Kidney glomerular epithelial cell (primary cell): Measurements from ENCODE around the gene IGDCC3.
A peak's percentile ranks its signal among the peaks of the same experiment; 100 is the strongest.

Experiments used
- DNase-seq: peaks from one replicate; lab custom pipeline; 2025; lab: John Stamatoyannopoulos, UW

Gene IGDCC3

GRCh38 chr15:65327651-65328393, 50.0 kb downstream of the IGDCC3 start:
- no peak for DNase-seq

GRCh38 chr15:65326818-65327217, 51.0 kb downstream of the IGDCC3 start:
- DNase-seq = no peak

- DNase-seq = no peak
These were observed 51.7 kb downstream of the IGDCC3 start for GRCh38 chr15:65326117-65326526.

GRCh38 chr15:65323071-65323511, 54.7 kb downstream of the IGDCC3 start:
- no peak for DNase-seq

- peak; percentile 72 for DNase-seq
These were observed 58.9 kb downstream of the IGDCC3 start for GRCh38 chr15:65318870-65319356.

- peak; percentile 15 for DNase-seq
These were observed 65.3 kb downstream of the IGDCC3 start for GRCh38 chr15:65312400-65312916.

- no peak for DNase-seq
These were observed 66.0 kb downstream of the IGDCC3 start for GRCh38 chr15:65311760-65312159.

- DNase-seq = no peak
These were observed 67.2 kb downstream of the IGDCC3 start for GRCh38 chr15:65310431-65311137.

GRCh38 chr15:65309882-65310418, 67.9 kb downstream of the IGDCC3 start:
- DNase-seq = no peak

- no peak for DNase-seq
These were observed 69.8 kb downstream of the IGDCC3 start for GRCh38 chr15:65307978-65308377.

- no peak for DNase-seq
These were observed 71.3 kb downstream of the IGDCC3 start for GRCh38 chr15:65306551-65306950.

GRCh38 chr15:65305776-65306175, 72.0 kb downstream of the IGDCC3 start:
- DNase-seq = no peak

- DNase-seq = no peak
These were observed 72.5 kb downstream of the IGDCC3 start for GRCh38 chr15:65305150-65305758.

GRCh38 chr15:65304381-65305149, 73.2 kb downstream of the IGDCC3 start, which contains the start of gene RNU5B-1:
Gene RNU5B-1, plus strand, starts transcription at chr15:65304677.
- DNase-seq = peak; percentile 98

- DNase-seq = peak; percentile 82
These were observed 74.0 kb downstream of the IGDCC3 start for GRCh38 chr15:65303687-65304380.

- DNase-seq = no peak
These were observed 75.7 kb downstream of the IGDCC3 start for GRCh38 chr15:65302061-65302460.

GRCh38 chr15:65300924-65301441, 76.8 kb downstream of the IGDCC3 start:
- no peak for DNase-seq

GRCh38 chr15:65298731-65299130, 79.1 kb downstream of the IGDCC3 start:
- no peak for DNase-seq

GRCh38 chr15:65292938-65293518, 84.8 kb downstream of the IGDCC3 start:
- no peak for DNase-seq

GRCh38 chr15:65290228-65290627, 87.6 kb downstream of the IGDCC3 start:
- no peak for DNase-seq
